Tibial nerve (tissue), 4 donors: Measurements from ENCODE around the gene ARHGAP6. TPM values are rescaled to one million over a fixed set of nuclear protein-coding genes. Genes with fewer than 3 reads are reported as not detected.
"Not testable (repeated sequence)": the region's sequence is repeated elsewhere in the genome, so short reads cannot be mapped to it uniquely, and the experiment has no call there.

ENCODE experiments used
- DNase-seq, 2 donors: peaks; one replicate each; pipeline ENCODE4 v3.0.0-alpha.2; 2019; ENCODE audit warnings: low spot score in 2 of 2
- H3K27ac ChIP-seq, 4 donors: fragments of 200-600 bp; sonication (generic) in 3 of 4; one replicate each; pipeline ENCODE4 v1.5.1; 2017 to 2019; ENCODE audit warnings: mild to moderate bottlenecking in 1 of 4
- H3K27me3 ChIP-seq, 2 donors: fragments of 200-600 bp; sonication (generic) in 1 of 2; one replicate each; pipeline versions ENCODE4 v1.5.1 to v1.6.0; 2017 to 2019
- H3K36me3 ChIP-seq, 3 donors: fragments of 200-600 bp; sonication (generic); one replicate each; pipeline ENCODE4 v1.5.1; 2018 to 2019
- H3K4me1 ChIP-seq, 4 donors: fragments of 200-600 bp; sonication (generic) in 3 of 4; one replicate each; pipeline ENCODE4 v1.5.1; 2017 to 2019
- H3K4me3 ChIP-seq, 4 donors: fragments of 200-600 bp; sonication (generic) in 3 of 4; one replicate each; pipeline ENCODE4 v1.5.1; 2017 to 2019; ENCODE audit warnings: mild to moderate bottlenecking in 1 of 4, moderate library complexity in 1 of 4
- H3K9me3 ChIP-seq, 4 donors: fragments of 200-600 bp; sonication (generic) in 3 of 4; one replicate each; pipeline ENCODE4 v1.5.1; 2017 to 2019
- CTCF ChIP-seq, 5 experiments: fragments of 200-600 bp in 3 of 5; fragments of 450-650 bp in 2 of 5; sonication (generic) in 3 of 5; IDR thresholded peaks; one replicate each; pipeline ENCODE4 v1.5.1; 2016 to 2019; ENCODE audit warnings: antibody characterized with exemption in 5 of 5, mild to moderate bottlenecking in 3 of 5, moderate library complexity in 2 of 5
- EP300 ChIP-seq, 2 donors: sonication (generic); formaldehyde crosslinking; IDR thresholded peaks; one replicate each; pipeline ENCODE4 v1.6.1; 2017; ENCODE audit warnings: antibody characterized with exemption in 2 of 2, mild to moderate bottlenecking in 1 of 2
- POLR2A ChIP-seq, 2 donors: fragments of 450-650 bp; IDR thresholded peaks; one replicate each; pipeline ENCODE4 v1.6.1; 2017; ENCODE audit warnings: antibody characterized with exemption in 2 of 2, mild to moderate bottlenecking in 2 of 2, moderate library complexity in 2 of 2
- WGBS, 2 donors: methylation state at CpG; one replicate each; pipeline ENCODE4 v1.1.5; 2018; 5-methylcytosine and 5-hydroxymethylcytosine counted together
- total RNA-seq, 4 donors: library from RNA; depleted of rRNA; stranded (reverse); fragments of >200 nt; gene quantifications; one replicate each; pipeline ENCODE4 v1.1.0, GENCODE V29; 2016

ARHGAP6 gene
- total RNA-seq, 4 donors from 2014 or later: 16.0 to 51.9 (median 39.3) TPM

- Histone ChIP-seq H3K27ac (peak overlapping the region in 1 of 4 donors; percentile 50), H3K9me3 (no peaks in the 10 kb centered on the region), H3K27me3 (no peaks in the 10 kb centered on the region), H3K4me3 (no peak overlapping the region), H3K36me3 (no peaks in the 10 kb centered on the region), H3K4me1 (peaks cover 0 to 7% (median 0%) of the 10 kb centered on the region in 4 donors)
- TF ChIP-seq EP300 (IDR thresholded peaks at IDR 0.05) (no peak), CTCF (IDR thresholded peaks at IDR 0.05) (no peak), POLR2A (IDR thresholded peaks at IDR 0.05) (no peak)
- no peak for DNase-seq
- 33 to 35% methylated on average over 5 of the region's 5 CpGs for WGBS, 2 donors
Measured at GRCh38 chrX:11499076-11500044, 166.4 kb downstream of the ARHGAP6 start.

GRCh38 chrX:11491375-11491774 is 174.3 kb downstream of the ARHGAP6 start:
- not testable (repeated sequence) for H3K9me3 ChIP-seq, DNase-seq, H3K4me1 ChIP-seq, H3K36me3 ChIP-seq, H3K27ac ChIP-seq, H3K27me3 ChIP-seq, H3K4me3 ChIP-seq
- WGBS, 2 donors: 64 to 90% methylated on average over 2 of the region's 2 CpGs

GRCh38 chrX:11484290-11484689 is 181.4 kb downstream of the ARHGAP6 start:
- Histone ChIP-seq H3K27me3 (no peaks in the 10 kb centered on the region), H3K9me3 (no peaks in the 10 kb centered on the region), H3K4me1 (no peaks in the 10 kb centered on the region), H3K27ac (no peak overlapping the region), H3K36me3 (no peaks in the 10 kb centered on the region), H3K4me3 (no peak overlapping the region)
- no peak for TF ChIP-seq POLR2A (IDR thresholded peaks at IDR 0.05)
- TF ChIP-seq EP300 (IDR thresholded peaks at IDR 0.05): no peak
- TF ChIP-seq CTCF (IDR thresholded peaks at IDR 0.05): no peak
- WGBS, 2 donors: 56 to 75% methylated on average over 1 of the region's 1 CpG
- DNase-seq: no peak

- no peaks in the 10 kb centered on the region for H3K36me3 ChIP-seq
- no peak for DNase-seq
- H3K27me3 ChIP-seq: no peaks in the 10 kb centered on the region
- H3K9me3 ChIP-seq: no peaks in the 10 kb centered on the region
- H3K4me3 ChIP-seq: no peak overlapping the region
- no peaks in the 10 kb centered on the region for H3K4me1 ChIP-seq
- H3K27ac ChIP-seq: no peak overlapping the region
- 50 to 57% methylated on average over 3 of the region's 3 CpGs for WGBS, 2 donors
- TF ChIP-seq EP300 (IDR thresholded peaks at IDR 0.05): no peak
- no peak for TF ChIP-seq CTCF (IDR thresholded peaks at IDR 0.05)
- no peak for TF ChIP-seq POLR2A (IDR thresholded peaks at IDR 0.05)
Measured at GRCh38 chrX:11481035-11481434, 184.7 kb downstream of the ARHGAP6 start.

GRCh38 chrX:11480626-11481025 is 185.1 kb downstream of the ARHGAP6 start:
- no peak overlapping the region for H3K4me3 ChIP-seq
- no peaks in the 10 kb centered on the region for H3K9me3 ChIP-seq
- H3K36me3 ChIP-seq: no peaks in the 10 kb centered on the region
- no peak overlapping the region for H3K27ac ChIP-seq
- no peak for DNase-seq
- no peaks in the 10 kb centered on the region for H3K27me3 ChIP-seq
- TF ChIP-seq POLR2A (IDR thresholded peaks at IDR 0.05) (no peak), CTCF (IDR thresholded peaks at IDR 0.05) (no peak)
- no peaks in the 10 kb centered on the region for H3K4me1 ChIP-seq
